Sigmoid colon (tissue), 7 donors: Measurements from ENCODE around the gene NPPA. TPM values are rescaled to one million over a fixed set of nuclear protein-coding genes. Genes with fewer than 3 reads are reported as not detected.

Source experiments
- DNase-seq: peaks from one replicate; pipeline ENCODE4 v3.0.0-alpha.2; 2019
- H3K27ac ChIP-seq, 4 donors: fragments of 200-600 bp; sonication (generic); one replicate each; pipeline ENCODE4 v1.5.1; 2016 to 2019; ENCODE audit warnings: mild to moderate bottlenecking in 1 of 4
- H3K27me3 ChIP-seq, 3 donors: fragments of 200-600 bp; sonication (generic); one replicate each; pipeline ENCODE4 v1.5.1; 2019; ENCODE audit warnings: mild to moderate bottlenecking in 1 of 3
- H3K36me3 ChIP-seq, 4 donors: fragments of 200-600 bp; sonication (generic); one replicate each; pipeline ENCODE4 v1.5.1; 2016 to 2019
- H3K4me1 ChIP-seq, 4 donors: fragments of 200-600 bp; sonication (generic); one replicate each; pipeline ENCODE4 v1.5.1; 2017 to 2019
- H3K4me3 ChIP-seq, 4 donors: fragments of 200-600 bp; sonication (generic); one replicate each; pipeline ENCODE4 v1.5.1; 2017 to 2019; ENCODE audit warnings: mild to moderate bottlenecking in 2 of 4, moderate library complexity in 1 of 4
- H3K9me3 ChIP-seq, 4 donors: fragments of 200-600 bp in 3 of 4; sonication (generic) in 3 of 4; one replicate each; pipeline versions ENCODE4 v1.5.1 to v1.6.1; 2013 to 2019
- EP300 ChIP-seq, 4 donors: sonication (generic); formaldehyde crosslinking; IDR thresholded peaks; one replicate each; pipeline ENCODE4 v1.6.1; 2017; ENCODE audit warnings: antibody characterized with exemption in 4 of 4
- POLR2A ChIP-seq, 2 donors: fragments of 450-650 bp; IDR thresholded peaks; one replicate each; pipeline ENCODE4 v1.6.1; 2016; ENCODE audit warnings: antibody characterized with exemption in 2 of 2, mild to moderate bottlenecking in 2 of 2, moderate library complexity in 2 of 2
- POLR2AphosphoS5 ChIP-seq, 4 donors: sonication (generic); formaldehyde crosslinking; IDR thresholded peaks; one replicate each; pipeline ENCODE4 v1.6.1; 2017; ENCODE audit warnings: antibody characterized with exemption in 4 of 4
- WGBS, 2 donors: extraction: QIAGEN DNeasy Blood & Tissue Kit; methylation state at CpG; one replicate each; pipeline ENCODE4 v1.1.7; 2013; 5-methylcytosine and 5-hydroxymethylcytosine counted together
- intact Hi-C: fragments of 100-400 bp; cut with DNase I; formaldehyde crosslinking; loops from one replicate; pipeline ENCODE4 v1.15.1; 2023
- polyA plus RNA-seq, 3 donors: library from polyadenylated mRNA; stranded (reverse); fragments of 200-250 nt; gene quantifications; one replicate each; pipeline ENCODE4 v1.2.3, GENCODE V29; 2013
- total RNA-seq, 4 donors: library from RNA; depleted of rRNA; stranded (reverse); fragments of >200 nt; gene quantifications; one replicate each; pipeline ENCODE4 v1.1.0, GENCODE V29; 2016
- TF ChIP-seq, protein P1 (sequence below), 4 experiments: fragments of 450-650 bp in 3 of 4; fragments of 200-600 bp in 1 of 4; IDR thresholded peaks; one replicate each; pipeline ENCODE4 v1.5.1; 2016 to 2019; ENCODE audit warnings: antibody characterized with exemption in 4 of 4, mild to moderate bottlenecking in 3 of 4, moderate library complexity in 2 of 4
- donor health status: healthy with polysubstance abuse.
- donor health status: Bipolar disorder and iron deficiency.
- donor health status: healthy.

The NPPA gene
- total and polyA plus RNA-seq, 7 donors = 0.92 to 8.6 TPM; not detected in 5

DNA sequence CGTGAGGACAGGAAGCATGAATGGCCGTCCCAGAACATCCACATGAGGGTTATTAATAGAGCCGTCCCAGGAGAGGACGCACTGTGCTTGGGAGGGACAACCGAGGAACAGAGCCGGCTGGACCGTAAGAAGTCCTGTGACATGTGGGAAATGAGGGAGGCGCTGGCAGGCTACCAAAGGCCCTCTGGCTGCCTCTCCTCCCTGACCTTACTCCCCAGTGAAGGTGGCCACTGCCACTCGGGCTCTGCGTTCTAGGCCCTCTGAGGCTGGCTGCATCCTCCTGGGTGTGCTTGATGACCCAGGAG is 26.6 kb upstream of the NPPA start:
- intact Hi-C loops = no loop called here

GRCh38 chr1:11873395-11874257 is 26.0 kb upstream of the NPPA start:
- DNase-seq = no peak
- Histone ChIP-seq H3K4me1 (no peaks in the 10 kb centered on the region), H3K27me3 (peaks cover 0 to 29% (median 0%) of the 10 kb centered on the region in 3 donors), H3K4me3 (no peak overlapping the region), H3K9me3 (no peaks in the 10 kb centered on the region), H3K27ac (no peak overlapping the region), H3K36me3 (no peaks in the 10 kb centered on the region)
- intact Hi-C loops = no loop called here
- WGBS, 2 donors = 79 to 81% methylated on average over 14 of the region's 14 CpGs
- no peak for TF ChIP-seq POLR2A (IDR thresholded peaks at IDR 0.05)
- TF ChIP-seq EP300 (IDR thresholded peaks at IDR 0.05) = no peak
- TF ChIP-seq, protein P1, sequence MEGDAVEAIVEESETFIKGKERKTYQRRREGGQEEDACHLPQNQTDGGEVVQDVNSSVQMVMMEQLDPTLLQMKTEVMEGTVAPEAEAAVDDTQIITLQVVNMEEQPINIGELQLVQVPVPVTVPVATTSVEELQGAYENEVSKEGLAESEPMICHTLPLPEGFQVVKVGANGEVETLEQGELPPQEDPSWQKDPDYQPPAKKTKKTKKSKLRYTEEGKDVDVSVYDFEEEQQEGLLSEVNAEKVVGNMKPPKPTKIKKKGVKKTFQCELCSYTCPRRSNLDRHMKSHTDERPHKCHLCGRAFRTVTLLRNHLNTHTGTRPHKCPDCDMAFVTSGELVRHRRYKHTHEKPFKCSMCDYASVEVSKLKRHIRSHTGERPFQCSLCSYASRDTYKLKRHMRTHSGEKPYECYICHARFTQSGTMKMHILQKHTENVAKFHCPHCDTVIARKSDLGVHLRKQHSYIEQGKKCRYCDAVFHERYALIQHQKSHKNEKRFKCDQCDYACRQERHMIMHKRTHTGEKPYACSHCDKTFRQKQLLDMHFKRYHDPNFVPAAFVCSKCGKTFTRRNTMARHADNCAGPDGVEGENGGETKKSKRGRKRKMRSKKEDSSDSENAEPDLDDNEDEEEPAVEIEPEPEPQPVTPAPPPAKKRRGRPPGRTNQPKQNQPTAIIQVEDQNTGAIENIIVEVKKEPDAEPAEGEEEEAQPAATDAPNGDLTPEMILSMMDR (IDR thresholded peaks at IDR 0.05) = no peak
- no peak for TF ChIP-seq POLR2AphosphoS5 (IDR thresholded peaks at IDR 0.05)

More for the DNA sequence above, 26.6 kb upstream of the NPPA start:
- Histone ChIP-seq H3K4me1 (no peaks in the 10 kb centered on the region), H3K27me3 (peaks cover 0 to 34% (median 0%) of the 10 kb centered on the region in 3 donors), H3K4me3 (no peak overlapping the region), H3K27ac (no peak overlapping the region), H3K36me3 (no peaks in the 10 kb centered on the region), H3K9me3 (no peaks in the 10 kb centered on the region)
- TF ChIP-seq POLR2A (IDR thresholded peaks at IDR 0.05) (no peak), EP300 (IDR thresholded peaks at IDR 0.05) (peak in 2 of 4 donors; percentile 21 to 89), POLR2AphosphoS5 (IDR thresholded peaks at IDR 0.05) (peak in 2 of 4 donors; percentile 24 to 39)
- TF ChIP-seq, protein P1 (IDR thresholded peaks at IDR 0.05) = no peak
- no peak for DNase-seq
- 73 to 81% methylated on average over 10 of the region's 10 CpGs for WGBS, 2 donors

GRCh38 chr1:11872545-11872944 is 25.0 kb upstream of the NPPA start:
- intact Hi-C loops = no loop called here
- WGBS, 2 donors = 40 to 59% methylated on average over 7 of the region's 7 CpGs
- no peak for TF ChIP-seq EP300 (IDR thresholded peaks at IDR 0.05)
- no peak for TF ChIP-seq POLR2A (IDR thresholded peaks at IDR 0.05)
- TF ChIP-seq, protein P1 (IDR thresholded peaks at IDR 0.05) = no peak
- TF ChIP-seq POLR2AphosphoS5 (IDR thresholded peaks at IDR 0.05) = no peak

DNA sequence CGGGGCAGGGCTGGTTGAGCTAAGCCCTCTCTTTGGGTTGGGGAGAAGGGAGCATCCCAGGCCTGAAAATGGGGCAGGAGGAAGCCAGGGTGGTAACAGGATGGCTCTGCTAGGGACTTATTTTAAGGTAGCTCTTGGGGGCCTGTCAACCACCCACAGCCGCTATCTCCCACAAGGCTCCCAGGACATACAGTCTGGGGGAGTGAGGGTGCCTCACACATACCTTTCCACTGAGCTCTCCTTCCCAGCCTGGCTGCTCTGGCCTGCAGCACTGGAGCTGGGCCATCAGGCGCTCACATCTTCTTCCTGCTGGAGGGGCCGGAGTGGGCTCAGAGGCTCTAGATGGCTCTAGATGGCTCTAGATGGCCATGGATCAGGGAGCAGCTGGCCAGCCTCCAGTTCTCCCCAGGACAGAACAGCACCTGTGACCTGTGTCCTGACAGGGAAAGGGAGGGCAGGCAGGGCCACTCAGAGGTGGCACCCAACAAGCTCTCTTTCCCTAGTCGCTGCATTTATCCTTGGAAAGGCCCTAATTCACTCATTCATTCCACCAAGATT is 22.1 kb upstream of the NPPA start:
- TF ChIP-seq POLR2A (IDR thresholded peaks at IDR 0.05) = no peak
- no peak for TF ChIP-seq EP300 (IDR thresholded peaks at IDR 0.05)
- TF ChIP-seq, protein P1 (IDR thresholded peaks at IDR 0.05) = no peak
- no peak for TF ChIP-seq POLR2AphosphoS5 (IDR thresholded peaks at IDR 0.05)
- no peaks in the 10 kb centered on the region for H3K9me3 ChIP-seq
- peaks cover 0 to 16% (median 0%) of the 10 kb centered on the region in 3 donors for H3K27me3 ChIP-seq
- DNase-seq = no peak
- 86 to 89% methylated on average over 5 of the region's 5 CpGs for WGBS, 2 donors
- H3K36me3 ChIP-seq = no peaks in the 10 kb centered on the region
- intact Hi-C loops = no loop called here
- H3K4me3 ChIP-seq = no peak overlapping the region
- H3K4me1 ChIP-seq = no peaks in the 10 kb centered on the region
- H3K27ac ChIP-seq = no peak overlapping the region

More at GRCh38 chr1:11872545-11872944, 25.0 kb upstream of the NPPA start:
- Histone ChIP-seq H3K36me3 (no peaks in the 10 kb centered on the region), H3K4me1 (no peaks in the 10 kb centered on the region), H3K27me3 (peaks cover 0 to 21% (median 0%) of the 10 kb centered on the region in 3 donors), H3K27ac (no peak overlapping the region), H3K9me3 (no peaks in the 10 kb centered on the region), H3K4me3 (no peak overlapping the region)
- DNase-seq = no peak
